Neural cell (in vitro differentiated cells): ENCODE data around the gene RALGDS. TPM values are rescaled to one million over a fixed set of nuclear protein-coding genes. Genes with fewer than 3 reads are reported as not detected.

Source experiments
- H2AFZ ChIP-seq: fragments of 200-600, 300-800 bp; sonication (generic), shearing (Covaris generic); 2 replicates; pipeline ENCODE4 v1.6.0; 2014; ENCODE audit warnings: low read depth, mild to moderate bottlenecking, antibody characterized with exemption, low read length, moderate library complexity
- H3F3A ChIP-seq: fragments of 200-600 bp; shearing (Covaris generic); 2 replicates; pipeline ENCODE4 v1.6.1; 2016; ENCODE audit warnings: mild to moderate bottlenecking, moderate library complexity, mixed read lengths, antibody characterized with exemption, low read length; ENCODE audit not compliant: insufficient read depth, poor library complexity, severe bottlenecking
- H3K27ac ChIP-seq: fragments of 200-600, 300-800 bp; sonication (generic), shearing (Covaris generic); 2 replicates; pipeline ENCODE4 v1.5.1; 2014; ENCODE audit warnings: mild to moderate bottlenecking, low read length, moderate library complexity
- H3K27me3 ChIP-seq: fragments of 300-800, 200-600 bp; sonication (generic), shearing (Covaris generic); 2 replicates; pipeline ENCODE4 v1.6.0; 2014; ENCODE audit warnings: mild to moderate bottlenecking, low read depth, low read length, moderate library complexity; ENCODE audit not compliant: insufficient read depth
- H3K36me3 ChIP-seq: fragments of 300-800, 200-600 bp; sonication (generic), shearing (Covaris generic); 2 replicates; pipeline ENCODE4 v1.5.1; 2014; ENCODE audit warnings: mild to moderate bottlenecking, antibody characterized with exemption, low read length, moderate library complexity; ENCODE audit not compliant: insufficient read depth
- H3K4me2 ChIP-seq: fragments of 300-800, 200-600 bp; sonication (generic), shearing (Covaris generic); 2 replicates; pipeline ENCODE4 v1.6.0; 2014; ENCODE audit warnings: mild to moderate bottlenecking, low read length
- H3K4me3 ChIP-seq: fragments of 300-800, 200-600 bp; sonication (generic), shearing (Covaris generic); 2 replicates; pipeline ENCODE4 v1.5.1; 2014; ENCODE audit warnings: mild to moderate bottlenecking, low read length, moderate library complexity
- H3K79me2 ChIP-seq: fragments of 200-600 bp; shearing (Covaris generic); replicated peaks from 2 replicates; pipeline ENCODE4 v1.6.0; 2014; ENCODE audit warnings: mild to moderate bottlenecking, low read length, moderate library complexity; ENCODE audit not compliant: insufficient read depth
- H3K9ac ChIP-seq: fragments of 300-800, 200-600 bp; sonication (generic), shearing (Covaris generic); 2 replicates; pipeline ENCODE4 v1.6.1; 2016; ENCODE audit warnings: mild to moderate bottlenecking, low read length, mixed read lengths
- H3K9me2 ChIP-seq: fragments of 200-600 bp; shearing (Covaris generic); 2 replicates; pipeline ENCODE4 v1.6.1; 2016; ENCODE audit warnings: mild to moderate bottlenecking, low read length, mixed read lengths; ENCODE audit not compliant: insufficient read depth
- H3K9me3 ChIP-seq: fragments of 200-600, 300-800 bp; sonication (generic), shearing (Covaris generic); 2 replicates; pipeline ENCODE4 v1.6.1; 2016; ENCODE audit warnings: mild to moderate bottlenecking, mixed run types, low read length, moderate library complexity, mixed read lengths
- H4K20me1 ChIP-seq: fragments of 200-600 bp; shearing (Covaris generic); 2 replicates; pipeline ENCODE4 v1.6.1; 2016; ENCODE audit warnings: mild to moderate bottlenecking, mixed run types; ENCODE audit not compliant: insufficient read depth
- CTCF ChIP-seq: fragments of 450-650 bp; IDR thresholded peaks from 2 replicates; pipeline ENCODE4 v1.5.1; 2014; ENCODE audit warnings: antibody characterized with exemption, mild to moderate bottlenecking, moderate library complexity; ENCODE audit not compliant: poor library complexity, severe bottlenecking
- EP300 ChIP-seq: fragments of 450-650 bp; conservative IDR thresholded peaks from 2 replicates; pipeline ENCODE4 v1.6.1; 2014; ENCODE audit warnings: antibody characterized with exemption, mild to moderate bottlenecking, moderate library complexity; ENCODE audit not compliant: poor library complexity, severe bottlenecking
- EZH2 ChIP-seq: fragments of 200-600, 300-800 bp; shearing (Covaris generic), sonication (generic); IDR thresholded peaks from 2 replicates; pipeline ENCODE4 v1.6.1; 2014; ENCODE audit warnings: antibody characterized with exemption, low read length, borderline replicate concordance, mild to moderate bottlenecking; ENCODE audit not compliant: insufficient read depth, poor library complexity, severe bottlenecking
- MXI1 ChIP-seq: fragments of 450-650 bp; conservative IDR thresholded peaks from 2 replicates; pipeline ENCODE4 v1.6.1; 2014; ENCODE audit warnings: antibody characterized with exemption, mild to moderate bottlenecking; ENCODE audit not compliant: poor library complexity, severe bottlenecking
- POLR2AphosphoS5 ChIP-seq: IDR thresholded peaks from 2 replicates; pipeline ENCODE4 v1.6.1; 2012
- RAD21 ChIP-seq: fragments of 450-650 bp; conservative IDR thresholded peaks from 2 replicates; pipeline ENCODE4 v1.6.1; 2014; ENCODE audit warnings: antibody characterized with exemption, mild to moderate bottlenecking, moderate library complexity
- REST ChIP-seq: IDR thresholded peaks from 2 replicates; pipeline ENCODE4 v1.6.1; 2012; ENCODE audit warnings: borderline replicate concordance
- SMC3 ChIP-seq: fragments of 450-650 bp; conservative IDR thresholded peaks from 2 replicates; pipeline ENCODE4 v1.6.1; 2014; ENCODE audit warnings: antibody characterized with exemption, mild to moderate bottlenecking, moderate library complexity; ENCODE audit not compliant: poor library complexity
- TAF1 ChIP-seq: IDR thresholded peaks from 2 replicates; pipeline ENCODE4 v1.6.1; 2012; ENCODE audit warnings: low read depth
- polyA plus RNA-seq: library from polyadenylated mRNA; depleted of rRNA; stranded (reverse); fragments of >200 nt; gene quantifications from 2 replicates; pipeline ENCODE4 v1.2.3, GENCODE V29; 2014

RALGDS gene
- polyA plus RNA-seq, 1 donor from 2014 or later = 174 TPM

GRCh38 chr9:133125941-133126696 is 5.1 kb upstream of the RALGDS start:
- Histone ChIP-seq H4K20me1 (peaks cover 10% of the 10 kb centered on the region), H3K9ac (no peak overlapping the region), H3K4me2 (no peak overlapping the region), H3F3A (no peaks in the 10 kb centered on the region), H3K27ac (no peak overlapping the region), H3K36me3 (no peaks in the 10 kb centered on the region), H3K4me3 (no peak overlapping the region), H2AFZ (no peak overlapping the region), H3K79me2 (peaks cover 5% of the 10 kb centered on the region), H3K27me3 (no peaks in the 10 kb centered on the region), H3K9me2 (no peaks in the 10 kb centered on the region), H3K9me3 (no peaks in the 10 kb centered on the region)
- TF ChIP-seq CTCF = no peak
- no peak for TF ChIP-seq EZH2
- TF ChIP-seq TAF1 = no peak
- no peak for TF ChIP-seq RAD21
- TF ChIP-seq REST = no peak
- TF ChIP-seq EP300 = no peak
- no peak for TF ChIP-seq POLR2AphosphoS5
- TF ChIP-seq MXI1 = no peak
- no peak for TF ChIP-seq SMC3

- H3K9ac ChIP-seq = no peak overlapping the region
- no peak overlapping the region for H3K27ac ChIP-seq
- H3K36me3 ChIP-seq = no peaks in the 10 kb centered on the region
- H3K27me3 ChIP-seq = no peaks in the 10 kb centered on the region
- H3K9me3 ChIP-seq = no peaks in the 10 kb centered on the region
- no peak overlapping the region for H3K4me3 ChIP-seq
- peaks cover 10% of the 10 kb centered on the region for H4K20me1 ChIP-seq
- peaks cover 5% of the 10 kb centered on the region for H3K79me2 ChIP-seq
- no peaks in the 10 kb centered on the region for H3F3A ChIP-seq
- TF ChIP-seq SMC3 (no peak), TAF1 (no peak), REST (no peak), MXI1 (no peak), CTCF (no peak), RAD21 (no peak), POLR2AphosphoS5 (no peak), EZH2 (no peak), EP300 (no peak)
- H2AFZ ChIP-seq = no peak overlapping the region
- no peak overlapping the region for H3K4me2 ChIP-seq
- H3K9me2 ChIP-seq = no peaks in the 10 kb centered on the region
Measured at GRCh38 chr9:133124907-133125275, 3.9 kb upstream of the RALGDS start.
